HEK293 (cell line): ENCODE results near the gene VAT1.

Experiments
- CTCF ChIP-seq: fragments of 450-650 bp; formaldehyde crosslinking; IDR thresholded peaks from 2 replicates; pipeline ENCODE4 v1.5.1; 2016; ENCODE audit warnings: missing biosample characterization, missing genetic modification characterization
- EGR2 ChIP-seq: fragments of 450-650 bp; formaldehyde crosslinking; IDR thresholded peaks from 2 replicates; pipeline ENCODE4 v1.5.1; 2016; ENCODE audit warnings: low read depth, missing biosample characterization, missing genetic modification characterization
- HOXD13 ChIP-seq: sonication (generic); formaldehyde crosslinking; IDR thresholded peaks from 2 replicates; pipeline ENCODE4 v1.8.0; 2022; ENCODE audit warnings: missing genetic modification reagents, borderline replicate concordance
- IKZF3 ChIP-seq: fragments of 450-650 bp; IDR thresholded peaks from 2 replicates; pipeline ENCODE4 v1.5.0; 2018; ENCODE audit warnings: missing biosample characterization, mild to moderate bottlenecking, missing genetic modification characterization, moderate library complexity
- KLF17 ChIP-seq: fragments of 450-650 bp; formaldehyde crosslinking; IDR thresholded peaks from 2 replicates; pipeline ENCODE4 v1.5.1; 2016; ENCODE audit warnings: missing biosample characterization, missing genetic modification characterization
- PRDM6 ChIP-seq: fragments of 450-650 bp; formaldehyde crosslinking; IDR thresholded peaks from 2 replicates; pipeline ENCODE4 v1.5.1; 2017; ENCODE audit warnings: missing biosample characterization, missing genetic modification characterization
- SP2 ChIP-seq: fragments of 450-650 bp; formaldehyde crosslinking; IDR thresholded peaks from 2 replicates; pipeline ENCODE4 v1.5.1; 2016; ENCODE audit warnings: missing biosample characterization, missing genetic modification characterization
- SP7 ChIP-seq: fragments of 450-650 bp; formaldehyde crosslinking; IDR thresholded peaks from 2 replicates; pipeline ENCODE4 v1.5.1; 2016; ENCODE audit warnings: missing biosample characterization, missing genetic modification characterization
- WT1 ChIP-seq: fragments of 450-650 bp; formaldehyde crosslinking; IDR thresholded peaks from 2 replicates; pipeline ENCODE4 v1.5.1; 2016; ENCODE audit warnings: missing biosample characterization, missing genetic modification characterization
- YY1 ChIP-seq: fragments of 450-650 bp; formaldehyde crosslinking; IDR thresholded peaks from 2 replicates; pipeline ENCODE4 v1.5.1; 2018; ENCODE audit warnings: missing biosample characterization, missing genetic modification characterization
- ZBTB1 ChIP-seq: fragments of 450-650 bp; formaldehyde crosslinking; IDR thresholded peaks from 2 replicates; pipeline ENCODE4 v1.5.1; 2016; ENCODE audit warnings: missing biosample characterization, missing genetic modification characterization
- ZBTB44 ChIP-seq: fragments of 450-650 bp; IDR thresholded peaks from 2 replicates; pipeline ENCODE4 v1.5.1; 2018; ENCODE audit warnings: missing biosample characterization, mild to moderate bottlenecking, missing genetic modification characterization
- ZFP69B ChIP-seq: fragments of 450-650 bp; formaldehyde crosslinking; IDR thresholded peaks from 2 replicates; pipeline ENCODE4 v1.5.1; 2016; ENCODE audit warnings: missing biosample characterization, missing genetic modification characterization
- ZNF132 ChIP-seq: fragments of 450-650 bp; formaldehyde crosslinking; IDR thresholded peaks from 2 replicates; pipeline ENCODE4 v1.5.1; 2017; ENCODE audit warnings: missing biosample characterization, missing genetic modification characterization, borderline replicate concordance
- ZNF138 ChIP-seq: fragments of 450-650 bp; formaldehyde crosslinking; IDR thresholded peaks from 2 replicates; pipeline ENCODE4 v1.5.1; 2016; ENCODE audit warnings: missing biosample characterization, missing genetic modification characterization, borderline replicate concordance
- ZNF302 ChIP-seq: fragments of 450-650 bp; formaldehyde crosslinking; IDR thresholded peaks from 2 replicates; pipeline ENCODE4 v1.5.1; 2016; ENCODE audit warnings: missing biosample characterization, missing genetic modification characterization, low read depth
- ZNF335 ChIP-seq: fragments of 450-650 bp; formaldehyde crosslinking; conservative IDR thresholded peaks from 2 replicates; pipeline ENCODE4 v1.5.1; 2016; ENCODE audit warnings: missing biosample characterization, missing genetic modification characterization
- ZNF366 ChIP-seq: fragments of 450-650 bp; formaldehyde crosslinking; conservative IDR thresholded peaks from 2 replicates; pipeline ENCODE4 v1.5.1; 2016; ENCODE audit warnings: missing biosample characterization, missing genetic modification characterization
- ZNF37A ChIP-seq: fragments of 450-650 bp; IDR thresholded peaks from 2 replicates; pipeline ENCODE4 v1.5.1; 2018; ENCODE audit warnings: missing biosample characterization, missing genetic modification characterization
- ZNF398 ChIP-seq: fragments of 450-650 bp; formaldehyde crosslinking; IDR thresholded peaks from 2 replicates; pipeline ENCODE4 v1.5.1; 2017; ENCODE audit warnings: missing biosample characterization, missing genetic modification characterization
- ZNF404 ChIP-seq: fragments of 450-650 bp; formaldehyde crosslinking; IDR thresholded peaks from 2 replicates; pipeline ENCODE4 v1.5.1; 2017; ENCODE audit warnings: missing biosample characterization, missing genetic modification characterization
- ZNF426 ChIP-seq: fragments of 450-650 bp; formaldehyde crosslinking; IDR thresholded peaks from 2 replicates; pipeline ENCODE4 v1.5.1; 2017; ENCODE audit warnings: missing biosample characterization, missing genetic modification characterization, mild to moderate bottlenecking, inconsistent platforms, moderate library complexity
- ZNF433 ChIP-seq: fragments of 450-650 bp; formaldehyde crosslinking; IDR thresholded peaks from 2 replicates; pipeline ENCODE4 v1.5.1; 2016; ENCODE audit warnings: missing biosample characterization, missing genetic modification characterization, low read depth
- ZNF529 ChIP-seq: fragments of 450-650 bp; formaldehyde crosslinking; IDR thresholded peaks from 2 replicates; pipeline ENCODE4 v1.5.1; 2017; ENCODE audit warnings: missing genetic modification characterization, missing biosample characterization; ENCODE audit not compliant: insufficient replicate concordance
- ZNF530 ChIP-seq: fragments of 450-650 bp; formaldehyde crosslinking; IDR thresholded peaks from 2 replicates; pipeline ENCODE4 v1.5.1; 2016; ENCODE audit warnings: low read depth, missing biosample characterization, missing genetic modification characterization
- ZNF555 ChIP-seq: fragments of 450-650 bp; formaldehyde crosslinking; conservative IDR thresholded peaks from 2 replicates; pipeline ENCODE4 v1.5.1; 2017; ENCODE audit warnings: missing biosample characterization, mild to moderate bottlenecking, missing genetic modification characterization, inconsistent platforms
- ZNF626 ChIP-seq: fragments of 450-650 bp; sonication (Bioruptor Pico); formaldehyde crosslinking; IDR thresholded peaks from 2 replicates; pipeline ENCODE4 v1.5.1; 2018; ENCODE audit warnings: missing biosample characterization, missing genetic modification characterization, inconsistent platforms
- ZNF645 ChIP-seq: fragments of 450-650 bp; formaldehyde crosslinking; IDR thresholded peaks from 2 replicates; pipeline ENCODE4; 2016; ENCODE audit warnings: missing biosample characterization, missing genetic modification characterization
- ZNF792 ChIP-seq: fragments of 450-650 bp; formaldehyde crosslinking; IDR thresholded peaks from 2 replicates; pipeline ENCODE4 v1.5.1; 2016; ENCODE audit warnings: missing biosample characterization, missing genetic modification characterization
- ZXDB ChIP-seq: fragments of 450-650 bp; formaldehyde crosslinking; IDR thresholded peaks from 2 replicates; pipeline ENCODE4 v1.5.1; 2016; ENCODE audit warnings: missing biosample characterization, missing genetic modification characterization

VAT1 gene

GRCh38 chr17:43021741-43022512 is at the start of gene VAT1 (continued):
- TF ChIP-seq ZNF433 (tag by site-specific recombination) (no peak), ZNF398 (no peak; the same call in 1 of the 2 replicates), CTCF (tag by site-specific recombination) (peak; percentile 81), ZBTB1 (tag by site-specific recombination) (no peak; the same call in 1 of the 2 replicates), PRDM6 (tag by site-specific recombination) (no peak), ZXDB (tag by site-specific recombination) (peak; percentile 66; the same call in 1 of the 2 replicates), YY1 (tag by site-specific recombination) (peak; percentile 41; the same call in 1 of the 2 replicates), ZNF792 (tag by site-specific recombination) (no peak), ZNF645 (no peak), SP7 (tag by site-specific recombination) (peak; percentile 66; the same call in 1 of the 2 replicates), ZNF529 (tag by site-specific recombination) (no peak), KLF17 (tag by site-specific recombination) (no peak), ZNF555 (tag by site-specific recombination) (no peak), ZNF335 (tag by site-specific recombination) (peak; percentile 46), ZNF530 (no peak), ZNF626 (no peak), ZNF426 (tag by site-specific recombination) (no peak), ZFP69B (tag by site-specific recombination) (0 out of 2 replicates have a peak, but pooled peaks have one; percentile 53), ZNF138 (tag by site-specific recombination) (no peak), ZNF37A (tag by site-specific recombination) (no peak), ZBTB44 (no peak), SP2 (peak; percentile 74), IKZF3 (peak; percentile 97), ZNF132 (tag by site-specific recombination) (no peak), ZNF404 (tag by site-specific recombination) (no peak), ZNF366 (tag by site-specific recombination) (no peak), EGR2 (peak; percentile 97), ZNF302 (tag by site-specific recombination) (no peak), HOXD13 (CRISPR knock-in tag) (no peak), WT1 (tag by site-specific recombination) (no peak)
